Keratinocyte (primary cell): ENCODE measurements around the gene FXYD6. TPM values are rescaled to one million over a fixed set of nuclear protein-coding genes. Genes with fewer than 3 reads are reported as not detected.

Experiments used
- DNase-seq: peaks from one replicate; pipeline ENCODE4 v3.0.0-alpha.2; 2011; ENCODE audit warnings: low read depth, missing footprints, low spot score
- FAIRE-seq: peaks from 2 replicates; lab custom pipeline; 2011; peaks lifted over from hg19 to GRCh38; lab: Jason Lieb, UNC
- H2AFZ ChIP-seq: 2 replicates; pipeline ENCODE4 v1.6.0; 2012; ENCODE audit warnings: low read length, control low read depth, inconsistent platforms; ENCODE audit not compliant: control insufficient read depth
- H3K27ac ChIP-seq: 2 replicates; pipeline ENCODE4 v1.5.1; 2011; ENCODE audit warnings: low read length; ENCODE audit not compliant: control insufficient read depth, insufficient read depth
- H3K27me3 ChIP-seq: 3 replicates; pipeline ENCODE4 v1.6.0; 2011; ENCODE audit warnings: low read length; ENCODE audit not compliant: control insufficient read depth, insufficient read depth; ENCODE audit errors: extremely low read depth
- H3K36me3 ChIP-seq, 2 experiments: 2 replicates in 1 of 2; 3 replicates in 1 of 2; pipeline ENCODE4 v1.5.1; 2011; ENCODE audit warnings: low read length in 2 of 2, mild to moderate bottlenecking in 1 of 2; ENCODE audit not compliant: control insufficient read depth in 2 of 2, insufficient read depth in 2 of 2; ENCODE audit errors: extremely low read depth in 1 of 2
- H3K4me1 ChIP-seq: 3 replicates; pipeline ENCODE4 v1.5.1; 2011; ENCODE audit warnings: low read length; ENCODE audit not compliant: control insufficient read depth, insufficient read depth; ENCODE audit errors: extremely low read depth
- H3K4me2 ChIP-seq: 3 replicates; pipeline ENCODE4 v1.6.0; 2011; ENCODE audit warnings: low read depth, low read length; ENCODE audit not compliant: control insufficient read depth, insufficient read depth; ENCODE audit errors: extremely low read depth
- H3K4me3 ChIP-seq, 3 experiments: fragments of 200-600 bp in 1 of 3; sonication (generic) in 1 of 3; 2 replicates in 2 of 3; 3 replicates in 1 of 3; pipeline ENCODE4 v1.5.1; 2011 to 2016; ENCODE audit warnings: low read length in 3 of 3, mild to moderate bottlenecking in 3 of 3, control low read depth in 2 of 3, inconsistent platforms in 1 of 3, low read depth in 1 of 3, mixed read lengths in 1 of 3, mixed run types in 1 of 3, moderate library complexity in 1 of 3; ENCODE audit not compliant: control insufficient read depth in 2 of 3, insufficient read depth in 2 of 3; ENCODE audit errors: extremely low read depth in 1 of 3
- H3K79me2 ChIP-seq: 2 replicates; pipeline ENCODE4 v1.6.0; 2012; ENCODE audit warnings: low read length; ENCODE audit not compliant: control insufficient read depth, insufficient read depth
- H3K9ac ChIP-seq: 3 replicates; pipeline ENCODE4 v1.6.0; 2011; ENCODE audit warnings: low read length; ENCODE audit not compliant: control insufficient read depth, insufficient read depth; ENCODE audit errors: extremely low read depth
- H3K9me1 ChIP-seq: 3 replicates; pipeline ENCODE4 v1.6.0; 2011; ENCODE audit warnings: low read length; ENCODE audit not compliant: control insufficient read depth, insufficient read depth; ENCODE audit errors: extremely low read depth
- H3K9me3 ChIP-seq: 2 replicates; pipeline ENCODE4 v1.5.1; 2012; ENCODE audit warnings: low read depth, low read length; ENCODE audit not compliant: control insufficient read depth
- H4K20me1 ChIP-seq: 3 replicates; pipeline ENCODE4 v1.6.0; 2011; ENCODE audit warnings: low read length; ENCODE audit not compliant: control insufficient read depth, insufficient read depth; ENCODE audit errors: extremely low read depth
- EZH2 ChIP-seq: IDR thresholded peaks from one replicate; pipeline ENCODE4 v1.6.1; 2012; ENCODE audit warnings: inconsistent platforms, mild to moderate bottlenecking, low read length, moderate library complexity
- dilution Hi-C: fragments of 300-500 bp; cut with MboI; formaldehyde crosslinking; loops from one replicate; pipeline ENCODE4 v1.7.0; 2020; ENCODE audit warnings: low sequenced_read_pairs; ENCODE audit not compliant: extremely low pct_ligation_motif_present
- polyA plus RNA-seq, 5 experiments: library from polyadenylated mRNA; depleted of rRNA in 3 of 5; stranded (reverse) in 3 of 5; stranded (forward) in 1 of 5; unstranded in 1 of 5; fragments of >200 nt; gene quantifications; 1 replicate in 1 of 5; 2 replicates in 3 of 5; 3 replicates in 1 of 5; pipeline versions ENCODE4 v1.2.1 to v1.2.3, GENCODE V29; 2011 to 2012; ENCODE audit warnings: missing spikeins in 2 of 5, low read depth in 1 of 5, low replicate concordance in 1 of 5
- TF ChIP-seq, protein P1 (sequence below), 3 experiments: IDR thresholded peaks in 1 of 3; conservative IDR thresholded peaks in 1 of 3; optimal IDR thresholded peaks in 1 of 3; 2 replicates in 2 of 3; 3 replicates in 1 of 3; pipeline versions ENCODE3 to v1.5.1; 2011; ENCODE audit warnings: low read length in 3 of 3, mild to moderate bottlenecking in 3 of 3, moderate library complexity in 2 of 3, control low read depth in 1 of 3, inconsistent platforms in 1 of 3; ENCODE audit not compliant: insufficient read depth in 2 of 3; ENCODE audit errors: extremely low read depth in 1 of 3

The FXYD6 gene
- polyA plus RNA-seq, 1 donor (not counting 4 experiments of a cell fraction or from before 2014, with no cell fraction given), result not detected

DNA sequence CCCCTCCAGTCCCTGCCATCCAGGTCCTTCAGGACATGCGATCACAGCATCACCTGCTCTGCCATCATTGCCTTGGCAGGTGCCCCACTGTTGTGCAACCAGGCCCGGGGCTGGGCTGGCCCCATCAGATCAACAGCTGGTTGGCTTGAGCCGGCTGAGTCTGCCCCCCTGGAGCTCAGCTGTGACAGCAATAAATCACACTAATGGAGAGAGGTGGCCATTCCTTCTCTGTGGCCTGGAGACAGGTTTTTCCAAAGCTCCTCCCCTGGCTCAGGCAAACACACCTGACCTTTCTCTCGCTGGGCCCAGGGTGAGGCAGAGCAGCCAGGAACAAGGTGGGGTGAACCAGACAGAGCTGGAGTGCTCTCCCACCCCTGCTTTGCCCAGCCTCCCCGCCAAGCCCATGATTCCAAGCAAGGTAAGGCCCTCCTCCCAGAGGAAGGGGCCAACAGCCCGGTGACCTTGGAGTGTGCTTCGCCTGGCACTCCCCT is 43.0 kb downstream of the FXYD6 start:
- TF ChIP-seq, protein P1, sequence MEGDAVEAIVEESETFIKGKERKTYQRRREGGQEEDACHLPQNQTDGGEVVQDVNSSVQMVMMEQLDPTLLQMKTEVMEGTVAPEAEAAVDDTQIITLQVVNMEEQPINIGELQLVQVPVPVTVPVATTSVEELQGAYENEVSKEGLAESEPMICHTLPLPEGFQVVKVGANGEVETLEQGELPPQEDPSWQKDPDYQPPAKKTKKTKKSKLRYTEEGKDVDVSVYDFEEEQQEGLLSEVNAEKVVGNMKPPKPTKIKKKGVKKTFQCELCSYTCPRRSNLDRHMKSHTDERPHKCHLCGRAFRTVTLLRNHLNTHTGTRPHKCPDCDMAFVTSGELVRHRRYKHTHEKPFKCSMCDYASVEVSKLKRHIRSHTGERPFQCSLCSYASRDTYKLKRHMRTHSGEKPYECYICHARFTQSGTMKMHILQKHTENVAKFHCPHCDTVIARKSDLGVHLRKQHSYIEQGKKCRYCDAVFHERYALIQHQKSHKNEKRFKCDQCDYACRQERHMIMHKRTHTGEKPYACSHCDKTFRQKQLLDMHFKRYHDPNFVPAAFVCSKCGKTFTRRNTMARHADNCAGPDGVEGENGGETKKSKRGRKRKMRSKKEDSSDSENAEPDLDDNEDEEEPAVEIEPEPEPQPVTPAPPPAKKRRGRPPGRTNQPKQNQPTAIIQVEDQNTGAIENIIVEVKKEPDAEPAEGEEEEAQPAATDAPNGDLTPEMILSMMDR (optimal IDR thresholded peaks at IDR 0.05 in 1 of 3, IDR thresholded peaks at IDR 0.05 in 1 of 3, conservative IDR thresholded peaks at IDR 0.05 in 1 of 3; ENCODE audit: extremely low read depth in 1 of 3, insufficient read depth in 2 of 3, low read length in 3 of 3), result no peak
- no peak for TF ChIP-seq EZH2
- dilution Hi-C loops, result no loop called here
- H4K20me1 ChIP-seq, result no peaks in the 10 kb centered on the region
- H3K9me1 ChIP-seq, result no peaks in the 10 kb centered on the region
- peaks cover 9% of the 10 kb centered on the region for H3K4me1 ChIP-seq
- no peaks in the 10 kb centered on the region for H3K79me2 ChIP-seq
- no peaks in the 10 kb centered on the region for H3K9me3 ChIP-seq
- DNase-seq, result no peak
- H2AFZ ChIP-seq, result no peak overlapping the region
- no peak overlapping the region for H3K4me2 ChIP-seq
- peaks cover 26% of the 10 kb centered on the region for H3K27me3 ChIP-seq
- no peaks in the 10 kb centered on the region for H3K36me3 ChIP-seq
- H3K4me3 ChIP-seq, result no peak overlapping the region
- no peak overlapping the region for H3K27ac ChIP-seq
- H3K9ac ChIP-seq, result no peak overlapping the region
- no peak for FAIRE-seq

DNA sequence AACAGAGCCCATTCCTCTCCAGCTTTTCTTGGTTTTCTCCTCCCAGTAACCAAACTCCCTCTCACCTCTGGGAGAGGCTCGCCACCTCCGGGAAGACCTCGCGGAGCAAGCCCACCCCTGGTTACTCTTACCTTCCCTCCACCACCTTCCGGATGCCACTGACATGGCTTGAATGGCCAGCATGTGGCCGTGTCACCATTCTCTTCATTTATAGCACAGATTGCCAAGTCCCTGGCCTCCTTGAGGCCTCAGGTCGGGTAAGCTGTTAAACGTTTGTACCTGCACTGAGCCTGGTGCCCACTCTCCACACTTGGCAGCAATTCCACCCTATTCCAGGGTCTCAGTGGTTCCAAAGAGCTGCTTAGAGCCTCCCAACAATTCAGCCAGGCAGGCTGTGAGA is 43.9 kb downstream of the FXYD6 start:
- Histone ChIP-seq H3K4me3 (no peak overlapping the region), H3K36me3 (no peaks in the 10 kb centered on the region), H4K20me1 (no peaks in the 10 kb centered on the region), H3K27me3 (peaks cover 25% of the 10 kb centered on the region), H3K4me2 (no peak overlapping the region), H2AFZ (no peak overlapping the region), H3K9ac (no peak overlapping the region), H3K79me2 (no peaks in the 10 kb centered on the region), H3K27ac (no peak overlapping the region), H3K9me3 (no peaks in the 10 kb centered on the region), H3K4me1 (peaks cover 13% of the 10 kb centered on the region), H3K9me1 (no peaks in the 10 kb centered on the region)
- DNase-seq, result no peak
- FAIRE-seq, result no peak
- dilution Hi-C loops, result no loop called here
- TF ChIP-seq, protein P1 (optimal IDR thresholded peaks at IDR 0.05 in 1 of 3, IDR thresholded peaks at IDR 0.05 in 1 of 3, conservative IDR thresholded peaks at IDR 0.05 in 1 of 3; ENCODE audit: extremely low read depth in 1 of 3, insufficient read depth in 2 of 3, low read length in 3 of 3), result no peak
- no peak for TF ChIP-seq EZH2
